Rectal smooth muscle tissue (tissue), 1 donor: ENCODE measurements around the gene SCAPER.

Experiments
- H3K27ac ChIP-seq: one replicate; pipeline ENCODE4 v1.7.0; 2013; ENCODE audit warnings: low read depth, low read length, inconsistent platforms
- H3K27me3 ChIP-seq: one replicate; pipeline ENCODE4 v1.7.0; 2013; ENCODE audit warnings: low read length; ENCODE audit not compliant: control insufficient read depth, insufficient read depth
- H3K36me3 ChIP-seq: one replicate; pipeline ENCODE4 v1.7.0; 2013; ENCODE audit warnings: low read length; ENCODE audit not compliant: control insufficient read depth, insufficient read depth
- H3K4me1 ChIP-seq: one replicate; pipeline ENCODE4 v1.7.0; 2013; ENCODE audit warnings: low read length; ENCODE audit not compliant: control insufficient read depth, insufficient read depth
- H3K4me3 ChIP-seq: one replicate; pipeline ENCODE4 v1.7.0; 2013; ENCODE audit warnings: low read length
- H3K9ac ChIP-seq: one replicate; pipeline ENCODE4 v1.7.0; 2013; ENCODE audit warnings: low read length

SCAPER gene

GRCh38 chr15:76337059-76337695 is 568.0 kb downstream of the SCAPER start:
- peak overlapping the region; percentile 56 for H3K4me3 ChIP-seq
- peak overlapping the region; percentile 33 for H3K27ac ChIP-seq
- no peak overlapping the region for H3K9ac ChIP-seq

GRCh38 chr15:76336254-76337058 is 568.7 kb downstream of the SCAPER start, which contains the start of gene ISL2:
Gene ISL2, plus strand, starts transcription at chr15:76336773. Its CDS starts 111 bp downstream, at chr15:76336884.
- peak within 1 kb of the TSS; percentile 56 for H3K4me3 ChIP-seq
- H3K4me1 ChIP-seq, result peaks cover 3% of the 10 kb centered on the region
- H3K9ac ChIP-seq, result no peak within 1 kb of the TSS
- H3K27me3 ChIP-seq, result peaks cover 45% of the 10 kb centered on the region
- H3K36me3 ChIP-seq, result no peaks in the 10 kb centered on the region
- H3K27ac ChIP-seq, result peak within 1 kb of the TSS; percentile 36

More at GRCh38 chr15:76337059-76337695, 568.0 kb downstream of the SCAPER start:
- Histone ChIP-seq H3K36me3 (no peaks in the 10 kb centered on the region), H3K27me3 (peaks cover 48% of the 10 kb centered on the region), H3K4me1 (peaks cover 3% of the 10 kb centered on the region)

GRCh38 chr15:76335307-76336253 is 569.6 kb downstream of the SCAPER start:
- H3K27me3 ChIP-seq, result peaks cover 37% of the 10 kb centered on the region
- H3K4me1 ChIP-seq, result peaks cover 3% of the 10 kb centered on the region
- H3K4me3 ChIP-seq, result peak overlapping the region; percentile 56
- H3K36me3 ChIP-seq, result no peaks in the 10 kb centered on the region
- H3K9ac ChIP-seq, result no peak overlapping the region
- H3K27ac ChIP-seq, result peak overlapping the region; percentile 36

- Histone ChIP-seq H3K4me3 (peak overlapping the region; percentile 56), H3K27ac (no peak overlapping the region), H3K9ac (no peak overlapping the region), H3K36me3 (no peaks in the 10 kb centered on the region), H3K4me1 (peaks cover 3% of the 10 kb centered on the region), H3K27me3 (peaks cover 33% of the 10 kb centered on the region)
Measured at GRCh38 chr15:76334438-76335306, 570.5 kb downstream of the SCAPER start.

GRCh38 chr15:76333720-76334437 is 571.3 kb downstream of the SCAPER start:
- Histone ChIP-seq H3K4me1 (peaks cover 3% of the 10 kb centered on the region), H3K36me3 (no peaks in the 10 kb centered on the region), H3K4me3 (no peak overlapping the region), H3K27ac (no peak overlapping the region), H3K27me3 (peaks cover 25% of the 10 kb centered on the region), H3K9ac (no peak overlapping the region)

- Histone ChIP-seq H3K9ac (no peak overlapping the region), H3K4me3 (no peak overlapping the region), H3K4me1 (no peaks in the 10 kb centered on the region), H3K27me3 (peaks cover 19% of the 10 kb centered on the region), H3K36me3 (no peaks in the 10 kb centered on the region), H3K27ac (no peak overlapping the region)
Measured at GRCh38 chr15:76333309-76333708, 571.8 kb downstream of the SCAPER start.

GRCh38 chr15:76332796-76333195 is 572.3 kb downstream of the SCAPER start:
- Histone ChIP-seq H3K27ac (no peak overlapping the region), H3K9ac (no peak overlapping the region), H3K36me3 (no peaks in the 10 kb centered on the region), H3K4me3 (no peak overlapping the region), H3K27me3 (peaks cover 15% of the 10 kb centered on the region), H3K4me1 (no peaks in the 10 kb centered on the region)

GRCh38 chr15:76330080-76330680 is 575.0 kb downstream of the SCAPER start:
- Histone ChIP-seq H3K4me1 (no peaks in the 10 kb centered on the region), H3K4me3 (no peak overlapping the region), H3K9ac (no peak overlapping the region), H3K36me3 (no peaks in the 10 kb centered on the region), H3K27me3 (peaks cover 9% of the 10 kb centered on the region), H3K27ac (no peak overlapping the region)

- Histone ChIP-seq H3K27ac (no peak overlapping the region), H3K4me3 (no peak overlapping the region), H3K9ac (no peak overlapping the region), H3K36me3 (no peaks in the 10 kb centered on the region), H3K4me1 (no peaks in the 10 kb centered on the region), H3K27me3 (peaks cover 1% of the 10 kb centered on the region)
Measured at GRCh38 chr15:76328958-76329357, 576.2 kb downstream of the SCAPER start.

GRCh38 chr15:76328106-76328696 is 576.9 kb downstream of the SCAPER start:
- Histone ChIP-seq H3K27me3 (no peaks in the 10 kb centered on the region), H3K4me1 (no peaks in the 10 kb centered on the region), H3K4me3 (no peak overlapping the region), H3K9ac (no peak overlapping the region), H3K36me3 (no peaks in the 10 kb centered on the region), H3K27ac (no peak overlapping the region)
